Endothelial cell of umbilical vein (primary cell): Measurements from ENCODE around the gene CMTM2. TPM values are rescaled to one million over a fixed set of nuclear protein-coding genes. Genes with fewer than 3 reads are reported as not detected.
A peak's percentile ranks its signal among the peaks of the same experiment; 100 is the strongest.

Source experiments
- BruUV-seq: library from RNA; stranded (reverse); fragments of 400-500 nt; replicated peaks from 2 replicates; lab custom pipeline; 2021; lab: Mats Ljungman, UMichigan
- CTCF ChIA-PET: fragments of 300-600, 350-600 bp; sonication (Branson Sonifier 250); formaldehyde crosslinking; loops from one replicate; lab custom pipeline; 2021; ENCODE audit warnings: antibody characterized with exemption, inconsistent platforms; lab: Charles Lee
- POLR2A ChIA-PET: fragments of 300-600, 350-600 bp; sonication (Branson Sonifier 250); formaldehyde crosslinking; loops from one replicate; lab custom pipeline; 2021; ENCODE audit warnings: antibody characterized with exemption, inconsistent platforms; lab: Charles Lee
- DNase-seq: peaks from one replicate; pipeline ENCODE4 v3.0.0-alpha.2; 2011; ENCODE audit warnings: low read depth, low spot score
- FAIRE-seq: peaks from 2 replicates; lab custom pipeline; 2011; peaks lifted over from hg19 to GRCh38; lab: Jason Lieb, UNC
- H2AFZ ChIP-seq: 2 replicates; pipeline ENCODE4 v1.6.0; 2012; ENCODE audit warnings: low read depth, low read length, control low read depth, inconsistent platforms
- H3K27ac ChIP-seq: 2 replicates; pipeline ENCODE4 v1.5.1; 2011; ENCODE audit warnings: low read depth, mild to moderate bottlenecking, control low read depth, low read length, moderate library complexity; ENCODE audit not compliant: insufficient read depth
- H3K27me3 ChIP-seq, 2 experiments: 2 replicates each; pipeline versions ENCODE4 v1.6.0 to v1.6.1; 2011; ENCODE audit warnings: low read length in 2 of 2, mixed read lengths in 1 of 2; ENCODE audit not compliant: control insufficient read depth in 2 of 2, insufficient read depth in 2 of 2
- H3K36me3 ChIP-seq, 2 experiments: 2 replicates in 1 of 2; 3 replicates in 1 of 2; pipeline ENCODE4 v1.5.1; 2011; ENCODE audit warnings: low read length in 2 of 2, mild to moderate bottlenecking in 1 of 2, moderate library complexity in 1 of 2; ENCODE audit not compliant: control insufficient read depth in 2 of 2, insufficient read depth in 2 of 2; ENCODE audit errors: extremely low read depth in 1 of 2
- H3K4me1 ChIP-seq: 3 replicates; pipeline ENCODE4 v1.5.1; 2011; ENCODE audit warnings: mild to moderate bottlenecking, low read length; ENCODE audit not compliant: control insufficient read depth, insufficient read depth; ENCODE audit errors: extremely low read depth
- H3K4me2 ChIP-seq: 2 replicates; pipeline ENCODE4 v1.6.1; 2011; ENCODE audit warnings: low read length, control low read depth, mixed read lengths; ENCODE audit not compliant: insufficient read depth
- H3K4me3 ChIP-seq, 3 experiments: fragments of 200-600 bp in 1 of 3; sonication (generic), shearing (Covaris generic) in 1 of 3; replicated peaks in 1 of 3; 2 replicates each; pipeline ENCODE4 v1.5.1; 2011 to 2016; ENCODE audit warnings: control low read depth in 3 of 3, low read length in 3 of 3, mild to moderate bottlenecking in 2 of 3, inconsistent platforms in 1 of 3, low read depth in 1 of 3, moderate library complexity in 1 of 3; ENCODE audit not compliant: insufficient read depth in 1 of 3
- H3K79me2 ChIP-seq: 2 replicates; pipeline ENCODE4 v1.6.0; 2012; ENCODE audit warnings: low read length, inconsistent platforms; ENCODE audit not compliant: control insufficient read depth, insufficient read depth
- H3K9ac ChIP-seq: replicated peaks from 2 replicates; pipeline ENCODE3; 2011; ENCODE audit warnings: low read length, control low read depth; ENCODE audit not compliant: insufficient read depth; ENCODE audit errors: extremely low read depth
- H3K9me1 ChIP-seq: replicated peaks from 3 replicates; pipeline ENCODE4 v1.6.0; 2011; ENCODE audit warnings: mild to moderate bottlenecking, low read length; ENCODE audit not compliant: control insufficient read depth, insufficient read depth; ENCODE audit errors: extremely low read depth
- H3K9me3 ChIP-seq: replicated peaks from 2 replicates; pipeline ENCODE4 v1.5.1; 2012; ENCODE audit warnings: low read length, inconsistent platforms; ENCODE audit not compliant: control insufficient read depth, insufficient read depth
- H4K20me1 ChIP-seq: replicated peaks from 2 replicates; pipeline ENCODE3; 2011; ENCODE audit warnings: mild to moderate bottlenecking, low read length; ENCODE audit not compliant: control insufficient read depth, insufficient read depth; ENCODE audit errors: extremely low read depth
- EZH2 ChIP-seq: IDR thresholded peaks from 2 replicates; pipeline ENCODE4 v1.6.1; 2012; ENCODE audit warnings: borderline replicate concordance, low read depth, mild to moderate bottlenecking, moderate library complexity, low read length, inconsistent platforms; ENCODE audit not compliant: severe bottlenecking
- FOS ChIP-seq: IDR thresholded peaks from 2 replicates; pipeline ENCODE4 v1.6.1; 2011; ENCODE audit warnings: mild to moderate bottlenecking, low read length, moderate library complexity, borderline replicate concordance; ENCODE audit not compliant: insufficient read depth
- JUN ChIP-seq: IDR thresholded peaks from 2 replicates; pipeline ENCODE4 v1.6.1; 2011; ENCODE audit warnings: borderline replicate concordance, low read depth; ENCODE audit not compliant: insufficient read length, insufficient read depth
- POLR2AphosphoS5 ChIP-seq: IDR thresholded peaks from 2 replicates; pipeline ENCODE4 v1.6.1; 2012; ENCODE audit warnings: low read depth, mild to moderate bottlenecking, control low read depth, low read length, moderate library complexity; ENCODE audit not compliant: insufficient read depth
- dilution Hi-C: fragments of 300-500 bp; cut with MboI; formaldehyde crosslinking; loops from one replicate; pipeline ENCODE4 v1.15.0; 2019; ENCODE audit warnings: low sequenced_read_pairs; ENCODE audit not compliant: extremely low pct_ligation_motif_present
- intact Hi-C: fragments of 100-400 bp; cut with micrococcal nuclease; formaldehyde crosslinking; loops from one replicate; pipeline ENCODE4 v1.10.0; 2022
- polyA plus RNA-seq, 4 experiments: library from polyadenylated mRNA; depleted of rRNA in 3 of 4; stranded (reverse) in 3 of 4; unstranded in 1 of 4; fragments of >200 nt; gene quantifications; 2 replicates each; pipeline versions ENCODE4 v1.2.1 to v1.2.3, GENCODE V29; 2011 to 2012; ENCODE audit warnings: missing spikeins in 1 of 4
- total RNA-seq: library from RNA; stranded (reverse); gene quantifications from 2 replicates; pipeline ENCODE4 v1.2.3, GENCODE V29; 2021

The CMTM2 gene
- total and polyA plus RNA-seq, 2 donors (not counting 3 experiments of a cell fraction or from before 2014, with no cell fraction given): not detected

GRCh38 chr16:66618588-66619375 lies 39.5 kb downstream of the CMTM2 start:
- peaks cover 20% of the 10 kb centered on the region for H3K4me1 ChIP-seq
- no peak overlapping the region for H2AFZ ChIP-seq
- FAIRE-seq (peak; percentile 98), DNase-seq (peak; percentile 71)
- no peaks in the 10 kb centered on the region for H3K27me3 ChIP-seq
- no peaks in the 10 kb centered on the region for H3K9me3 ChIP-seq
- no peak overlapping the region for H3K4me2 ChIP-seq
- no peak for TF ChIP-seq JUN
- no peak for TF ChIP-seq EZH2
- TF ChIP-seq FOS: peak; percentile 70
- peak; percentile 33 for TF ChIP-seq POLR2AphosphoS5
- H3K36me3 ChIP-seq: no peaks in the 10 kb centered on the region
- H3K9me1 ChIP-seq: no peaks in the 10 kb centered on the region
- intact Hi-C loops: no loop called here
- no peaks in the 10 kb centered on the region for H3K79me2 ChIP-seq
- POLR2A ChIA-PET: no interaction called here
- H3K9ac ChIP-seq: no peak overlapping the region
- dilution Hi-C loops: no loop called here
- H3K4me3 ChIP-seq: no peak overlapping the region
- H4K20me1 ChIP-seq: no peaks in the 10 kb centered on the region
- peak overlapping the region; percentile 19 for H3K27ac ChIP-seq
- BruUV-seq: no TSS peak
- CTCF ChIA-PET: interaction anchor here (1.0 to 3.0 kb wide), 8 partner anchors 10 to 254 kb away, joined by 3 to 52 read pairs (median 5); partner anchors contain the start of gene NAE1
